K562 (cell line): ENCODE data around the gene STAB1. TPM values are rescaled to one million over a fixed set of nuclear protein-coding genes. Genes with fewer than 3 reads are reported as not detected.

ENCODE experiments used
- ATAC-seq: fragments of 200-7000 bp; cut with Tn5 transposase; 3 replicates; pipeline ENCODE4 v1.9.1; 2020; ENCODE audit warnings: moderate library complexity
- BruUV-seq: library from RNA; stranded (reverse); fragments of 400-500 nt; replicated peaks from 2 replicates; lab custom pipeline; 2021; lab: Mats Ljungman, UMichigan
- CTCF ChIA-PET: fragments of 300-600 bp; formaldehyde crosslinking; extraction: SDS; loops from one replicate; lab custom pipeline; 2021; ENCODE audit warnings: low intra/inter-chr PET ratio; lab: Yijun Ruan, JAX
- POLR2A ChIA-PET: fragments of 300-600, 350-650 bp; sonication (Branson Sonifier 250); formaldehyde crosslinking; extraction: SDS; loops from one replicate; lab custom pipeline; 2021; ENCODE audit warnings: antibody characterized with exemption, inconsistent platforms; lab: Yijun Ruan, JAX
- DNase-seq, 4 experiments: peaks; one replicate each; pipeline versions ENCODE4 v3.0.0 to v3.0.0-alpha.2; 2011 to 2018; ENCODE audit warnings: low spot score in 3 of 4, mixed read lengths in 3 of 4; ENCODE audit errors: extremely low read depth in 1 of 4
- FAIRE-seq: peaks from 2 replicates; lab custom pipeline; 2011; peaks lifted over from hg19 to GRCh38; lab: Jason Lieb, UNC
- H2AFZ ChIP-seq: 2 replicates; pipeline ENCODE4 v1.6.0; 2011; ENCODE audit warnings: low read depth, low read length, control low read depth, inconsistent platforms
- H3K27ac ChIP-seq: fragments of 200-600 bp; 3 replicates; pipeline ENCODE4 v1.8.0; 2011; ENCODE audit warnings: low read depth, mild to moderate bottlenecking, control low read depth, inconsistent platforms, low read length, moderate library complexity, mixed read lengths; ENCODE audit errors: extremely low read depth
- H3K27me3 ChIP-seq, 2 experiments: fragments of 300-600 bp in 1 of 2; 2 replicates in 1 of 2; 3 replicates in 1 of 2; pipeline versions ENCODE4 v1.6.0 to v1.8.0; 2011; ENCODE audit warnings: inconsistent platforms in 2 of 2, low read length in 2 of 2, mild to moderate bottlenecking in 1 of 2, mixed read lengths in 1 of 2, moderate library complexity in 1 of 2; ENCODE audit not compliant: control insufficient read depth in 2 of 2, insufficient read depth in 2 of 2
- H3K36me3 ChIP-seq: fragments of 300-600 bp; 3 replicates; pipeline ENCODE4 v1.8.0; 2011; ENCODE audit warnings: mild to moderate bottlenecking, low read length, inconsistent platforms; ENCODE audit not compliant: control insufficient read depth, insufficient read depth
- H3K4me1 ChIP-seq, 2 experiments: fragments of 200-600 bp in 1 of 2; replicated peaks in 1 of 2; 2 replicates in 1 of 2; 3 replicates in 1 of 2; pipeline versions ENCODE4 v1.5.1 to v1.8.0; 2011; ENCODE audit warnings: inconsistent platforms in 2 of 2, low read length in 2 of 2, mild to moderate bottlenecking in 1 of 2, mixed read lengths in 1 of 2, moderate library complexity in 1 of 2; ENCODE audit not compliant: control insufficient read depth in 2 of 2, insufficient read depth in 2 of 2
- H3K4me2 ChIP-seq: 2 replicates; pipeline ENCODE4 v1.6.1; 2011; ENCODE audit warnings: low read length, control low read depth, inconsistent platforms, mixed read lengths; ENCODE audit not compliant: insufficient read depth
- H3K4me3 ChIP-seq: fragments of 200-600 bp; sonication (generic), shearing (Covaris generic); 2 replicates; pipeline ENCODE4 v1.5.1; 2016; ENCODE audit warnings: control low read depth, inconsistent platforms
- H3K79me2 ChIP-seq: fragments of 200-600 bp; 3 replicates; pipeline ENCODE4 v1.8.0; 2011; ENCODE audit warnings: low read length, inconsistent platforms; ENCODE audit not compliant: control insufficient read depth, insufficient read depth
- H3K9ac ChIP-seq, 2 experiments: 2 replicates each; pipeline versions ENCODE4 v1.6.0 to v1.6.1; 2011; ENCODE audit warnings: low read depth in 2 of 2, low read length in 2 of 2, control low read depth in 1 of 2, inconsistent platforms in 1 of 2, mild to moderate bottlenecking in 1 of 2, mixed read lengths in 1 of 2; ENCODE audit not compliant: insufficient read depth in 1 of 2
- H3K9me1 ChIP-seq: one replicate; pipeline ENCODE4 v1.6.0; 2011; ENCODE audit warnings: inconsistent platforms, mild to moderate bottlenecking, low read length, moderate library complexity; ENCODE audit not compliant: control insufficient read depth, insufficient read depth
- H3K9me3 ChIP-seq: replicated peaks from 2 replicates; pipeline ENCODE4 v1.5.1; 2011; ENCODE audit warnings: low read depth, low read length, inconsistent platforms; ENCODE audit not compliant: control insufficient read depth, insufficient read depth
- H4K20me1 ChIP-seq: replicated peaks from 2 replicates; pipeline ENCODE4 v1.6.1; 2011; ENCODE audit warnings: low read length, inconsistent platforms, mixed read lengths; ENCODE audit not compliant: control insufficient read depth, insufficient read depth
- CBFA2T3 ChIP-seq: fragments of 450-650 bp; IDR thresholded peaks from 2 replicates; pipeline ENCODE4 v1.6.1; 2017
- CBX3 ChIP-seq, 2 experiments: IDR thresholded peaks; 1 replicate in 1 of 2; 2 replicates in 1 of 2; pipeline ENCODE4 v1.6.1; 2012; ENCODE audit warnings: inconsistent platforms in 2 of 2, low read length in 2 of 2, borderline replicate concordance in 1 of 2, control low read depth in 1 of 2
- WGBS: fragments of 100-300 bp; shearing (Covaris generic); methylation state at CpG from one replicate; pipeline ENCODE4 v1.1.6; 2016; ENCODE audit warnings: low coverage, mixed read lengths; ENCODE audit not compliant: insufficient coverage; ENCODE audit errors: missing lambda C conversion rate; 5-methylcytosine and 5-hydroxymethylcytosine counted together
- in situ Hi-C: fragments of 300-500 bp; cut with MboI; formaldehyde crosslinking; loops from 4 replicates; pipeline ENCODE4 v1.15.0; 2018; ENCODE audit warnings: inconsistent platforms, mixed read lengths
- intact Hi-C: fragments of 100-400 bp; cut with micrococcal nuclease; formaldehyde crosslinking; loops from 2 replicates; pipeline ENCODE4 v1.14.2; 2022
- polyA plus RNA-seq, 8 experiments: library from polyadenylated mRNA; depleted of rRNA in 4 of 8; stranded (reverse) in 5 of 8; unstranded in 3 of 8; fragments of >200 nt; fragmentation: Nextera tagmentation in 2 of 8; fragmentation: Illumina TruSeq in 1 of 8; extraction: Ambion mirVana in 2 of 8; extraction: Trizol in 1 of 8; gene quantifications; 2 replicates each; pipeline versions ENCODE4 v1.2.1 to v1.2.3, GENCODE V29; 2011 to 2014; ENCODE audit warnings: inconsistent platforms in 1 of 8, missing spikeins in 1 of 8
- total RNA-seq, 7 experiments: library from RNA; depleted of rRNA in 6 of 7; stranded (reverse); fragments of >200 nt in 6 of 7; fragmentation: Illumina TruSeq in 2 of 7; extraction: Trizol in 2 of 7; gene quantifications; 2 replicates each; pipeline versions ENCODE4 v1.2.1 to v1.2.3, GENCODE V29; 2011 to 2021; ENCODE audit warnings: low replicate concordance in 1 of 7
- TF ChIP-seq, protein P1 (sequence below): fragments of 450-650 bp; IDR thresholded peaks from 2 replicates; pipeline ENCODE4 v1.6.1; 2018; ENCODE audit not compliant: partially characterized antibody

The STAB1 gene
- total and polyA plus RNA-seq, 9 of the 15 experiments (the other 6 are each of a cell fraction or from before 2014, with no cell fraction given), result 0.20 to 3.9 (median 1.2) TPM

DNA sequence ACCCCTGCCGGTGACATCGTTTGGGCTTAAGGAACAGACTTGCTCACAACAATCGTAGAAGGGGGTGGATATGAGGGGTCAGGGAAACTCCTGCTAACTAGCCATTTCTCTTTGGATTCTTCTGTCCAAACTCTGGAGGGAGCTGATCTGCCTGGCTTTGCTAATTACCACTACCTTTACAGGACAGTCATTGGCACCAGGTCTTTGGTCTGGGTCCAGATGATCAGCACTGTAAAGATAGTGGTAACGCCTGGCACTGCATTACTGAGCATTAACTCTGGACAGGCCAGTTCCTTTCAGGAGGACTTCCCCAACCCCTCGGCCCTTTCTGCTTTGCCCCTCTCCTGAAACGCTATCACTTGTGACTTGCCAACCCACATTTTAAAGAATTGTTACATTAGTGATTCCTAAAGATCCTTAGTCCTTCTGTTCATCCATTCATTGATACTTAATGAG is 42.1 kb downstream of the STAB1 start:
- Histone ChIP-seq H3K79me2 (peaks cover 81% of the 10 kb centered on the region), H3K9ac (peak overlapping the region; percentile 95), H3K27ac (peak overlapping the region; percentile 91), H3K9me1 (peaks cover under 1% of the 10 kb centered on the region), H3K4me2 (peak overlapping the region; percentile 98), H3K27me3 (no peaks in the 10 kb centered on the region), H3K9me3 (no peaks in the 10 kb centered on the region), H3K4me1 (peaks cover 28 to 39% of the 10 kb centered on the region in 2 experiments), H3K36me3 (peaks cover 38% of the 10 kb centered on the region; the same call in 2 of the 3 replicates), H2AFZ (peak overlapping the region; percentile 88), H3K4me3 (peak overlapping the region; percentile 91), H4K20me1 (peaks cover 20% of the 10 kb centered on the region)
- BruUV-seq, result TSS peak; percentile 49
- WGBS, result 0% methylated on average over 4 of the region's 6 CpGs
- in situ Hi-C loops (no loop called here), intact Hi-C loops (loop anchor here (2.0 kb wide), 1 partner anchor 146 kb away; no protein-coding TSS in a partner anchor)
- CTCF ChIA-PET, result no interaction called here
- no peak for TF ChIP-seq CBFA2T3
- 0 out of 3 replicates have a peak, but pooled peaks of 1 of the 2 experiments have one; percentile 36 for TF ChIP-seq CBX3 (IDR thresholded peaks at IDR 0.05; ENCODE audit: borderline replicate concordance in 1 of 2, low read length in 2 of 2)
- TF ChIP-seq, protein P1, sequence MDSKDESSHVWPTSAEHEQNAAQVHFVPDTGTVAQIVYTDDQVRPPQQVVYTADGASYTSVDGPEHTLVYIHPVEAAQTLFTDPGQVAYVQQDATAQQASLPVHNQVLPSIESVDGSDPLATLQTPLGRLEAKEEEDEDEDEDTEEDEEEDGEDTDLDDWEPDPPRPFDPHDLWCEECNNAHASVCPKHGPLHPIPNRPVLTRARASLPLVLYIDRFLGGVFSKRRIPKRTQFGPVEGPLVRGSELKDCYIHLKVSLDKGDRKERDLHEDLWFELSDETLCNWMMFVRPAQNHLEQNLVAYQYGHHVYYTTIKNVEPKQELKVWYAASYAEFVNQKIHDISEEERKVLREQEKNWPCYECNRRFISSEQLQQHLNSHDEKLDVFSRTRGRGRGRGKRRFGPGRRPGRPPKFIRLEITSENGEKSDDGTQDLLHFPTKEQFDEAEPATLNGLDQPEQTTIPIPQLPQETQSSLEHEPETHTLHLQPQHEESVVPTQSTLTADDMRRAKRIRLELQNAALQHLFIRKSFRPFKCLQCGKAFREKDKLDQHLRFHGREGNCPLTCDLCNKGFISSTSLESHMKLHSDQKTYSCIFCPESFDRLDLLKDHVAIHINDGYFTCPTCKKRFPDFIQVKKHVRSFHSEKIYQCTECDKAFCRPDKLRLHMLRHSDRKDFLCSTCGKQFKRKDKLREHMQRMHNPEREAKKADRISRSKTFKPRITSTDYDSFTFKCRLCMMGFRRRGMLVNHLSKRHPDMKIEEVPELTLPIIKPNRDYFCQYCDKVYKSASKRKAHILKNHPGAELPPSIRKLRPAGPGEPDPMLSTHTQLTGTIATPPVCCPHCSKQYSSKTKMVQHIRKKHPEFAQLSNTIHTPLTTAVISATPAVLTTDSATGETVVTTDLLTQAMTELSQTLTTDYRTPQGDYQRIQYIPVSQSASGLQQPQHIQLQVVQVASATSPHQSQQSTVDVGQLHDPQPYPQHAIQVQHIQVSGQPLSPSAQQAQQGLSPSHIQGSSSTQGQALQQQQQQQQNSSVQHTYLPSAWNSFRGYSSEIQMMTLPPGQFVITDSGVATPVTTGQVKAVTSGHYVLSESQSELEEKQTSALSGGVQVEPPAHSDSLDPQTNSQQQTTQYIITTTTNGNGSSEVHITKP, result peak; percentile 53
- DNase-seq (no peak), FAIRE-seq (peak; percentile 19), ATAC-seq (no peak)
- POLR2A ChIA-PET, result interaction anchor here (0.6 to 1.1 kb wide), 4 partner anchors 9 to 144 kb away, joined by 3 to 4 read pairs (median 3); no protein-coding TSS in a partner anchor
